B cell (primary cell): ENCODE results near the gene MRS2. TPM values are rescaled to one million over a fixed set of nuclear protein-coding genes. Genes with fewer than 3 reads are reported as not detected.

Experiments
- ATAC-seq: fragments of 200-7000 bp; cut with Tn5 transposase; one replicate; pipeline ENCODE4 v1.10.0; 2021; ENCODE audit warnings: low read depth, mild to moderate bottlenecking, moderate number of reproducible peaks, moderate library complexity
- CTCF ChIA-PET: fragments of 350-600 bp; sonication (Branson Sonifier 250); formaldehyde crosslinking; loops from one replicate; lab custom pipeline; 2021; ENCODE audit warnings: antibody characterized with exemption, inconsistent platforms; lab: Charles Lee
- POLR2A ChIA-PET: fragments of 350-600 bp; sonication (Branson Sonifier 250); formaldehyde crosslinking; loops from one replicate; lab custom pipeline; 2021; ENCODE audit warnings: antibody characterized with exemption; lab: Charles Lee
- DNase-seq: peaks from one replicate; pipeline ENCODE4 v3.0.0; 2013
- H2AFZ ChIP-seq: 2 replicates; pipeline ENCODE4 v1.6.1; 2012; ENCODE audit warnings: mild to moderate bottlenecking, low read depth, low read length; ENCODE audit not compliant: insufficient read depth, poor library complexity, severe bottlenecking
- H3K27ac ChIP-seq, 2 donors: 1 replicate in 1 of 2; 2 replicates in 1 of 2; pipeline ENCODE4 v1.5.1; 2012 to 2013; ENCODE audit warnings: low read length in 2 of 2, mild to moderate bottlenecking in 2 of 2, moderate library complexity in 1 of 2
- H3K27me3 ChIP-seq, 4 experiments: fragments of 200-600 bp in 1 of 4; sonication (generic) in 1 of 4; replicated peaks in 1 of 4; 1 replicate in 2 of 4; 2 replicates in 2 of 4; pipeline versions ENCODE4 v1.6.1 to v1.7.0; 2013 to 2016; ENCODE audit warnings: low read length in 3 of 4, mild to moderate bottlenecking in 2 of 4, mixed read lengths in 1 of 4, moderate library complexity in 1 of 4; ENCODE audit not compliant: insufficient read depth in 4 of 4, control insufficient read depth in 3 of 4; ENCODE audit errors: control extremely low read depth in 1 of 4
- H3K36me3 ChIP-seq, 2 experiments: replicated peaks in 1 of 2; 1 replicate in 1 of 2; 2 replicates in 1 of 2; pipeline versions ENCODE4 v1.6.1 to v1.7.1; 2013; ENCODE audit warnings: low read length in 1 of 2; ENCODE audit not compliant: insufficient read depth in 2 of 2, control insufficient read depth in 1 of 2; ENCODE audit errors: control extremely low read depth in 1 of 2, extremely low read depth in 1 of 2
- H3K4me1 ChIP-seq, 2 donors: fragments of 200-600 bp in 1 of 2; sonication (generic) in 1 of 2; 1 replicate in 1 of 2; 2 replicates in 1 of 2; pipeline versions ENCODE4 v1.5.1 to v1.6.1; 2013 to 2017; ENCODE audit warnings: low read length in 2 of 2; ENCODE audit not compliant: control insufficient read depth in 2 of 2, insufficient read depth in 2 of 2
- H3K4me2 ChIP-seq: replicated peaks from 2 replicates; pipeline ENCODE3; 2012; ENCODE audit warnings: mild to moderate bottlenecking, low read depth, low read length; ENCODE audit not compliant: poor library complexity, severe bottlenecking
- H3K4me3 ChIP-seq, 5 experiments: fragments of 200-600 bp in 1 of 5; sonication (generic) in 1 of 5; 1 replicate in 3 of 5; 2 replicates in 2 of 5; pipeline versions ENCODE4 v1.5.1 to v1.7.0; 2011 to 2016; ENCODE audit warnings: low read length in 4 of 5, mild to moderate bottlenecking in 4 of 5, low read depth in 2 of 5, control low read depth in 1 of 5, moderate library complexity in 1 of 5; ENCODE audit not compliant: insufficient read depth in 1 of 5; ENCODE audit errors: control extremely low read depth in 1 of 5, extremely low read depth in 1 of 5
- H3K79me2 ChIP-seq: fragments of 200-600 bp; sonication (generic); one replicate; pipeline ENCODE4 v1.6.0; 2016; ENCODE audit warnings: low read length; ENCODE audit not compliant: control insufficient read depth, insufficient read depth
- H3K9ac ChIP-seq: fragments of 200-600 bp; sonication (generic); 2 replicates; pipeline ENCODE4 v1.6.1; 2017; ENCODE audit warnings: mild to moderate bottlenecking, low read length, moderate library complexity
- H3K9me3 ChIP-seq, 3 donors: one replicate each; pipeline versions ENCODE4 v1.6.1 to v1.7.1; 2013; ENCODE audit warnings: low read length in 2 of 3; ENCODE audit not compliant: control insufficient read depth in 2 of 3, insufficient read depth in 1 of 3; ENCODE audit errors: control extremely low read depth in 1 of 3
- H4K20me1 ChIP-seq: 2 replicates; pipeline ENCODE4 v1.6.0; 2012; ENCODE audit warnings: mild to moderate bottlenecking, low read length; ENCODE audit not compliant: insufficient read depth, control insufficient read depth, poor library complexity, severe bottlenecking
- H3K27ac Mint-ChIP-seq: one replicate; pipeline ENCODE4 v1.8.0; 2021; ENCODE audit warnings: mixed read lengths
- H3K27me3 Mint-ChIP-seq: one replicate; pipeline ENCODE4 v1.8.0; 2021; ENCODE audit warnings: mixed read lengths
- H3K4me1 Mint-ChIP-seq: one replicate; pipeline ENCODE4 v1.8.0; 2021; ENCODE audit warnings: mixed read lengths
- H3K4me3 Mint-ChIP-seq: one replicate; pipeline ENCODE4 v1.8.0; 2021; ENCODE audit warnings: mixed read lengths
- H3K9me3 Mint-ChIP-seq: one replicate; pipeline ENCODE4 v1.8.0; 2022; ENCODE audit warnings: mixed read lengths; ENCODE audit not compliant: insufficient read depth
- CTCF ChIP-seq: fragments of 200-600 bp; IDR thresholded peaks from one replicate; pipeline ENCODE4 v1.8.0; 2022; ENCODE audit warnings: antibody characterized with exemption, mild to moderate bottlenecking
- EZH2 ChIP-seq: IDR thresholded peaks from 2 replicates; pipeline ENCODE4 v1.6.1; 2012; ENCODE audit warnings: borderline replicate concordance, low read depth, mild to moderate bottlenecking, moderate library complexity, low read length; ENCODE audit not compliant: insufficient read depth, poor library complexity, severe bottlenecking
- WGBS: methylation state at CpG from one replicate; pipeline ENCODE4 v1.1.5; 2013; ENCODE audit warnings: missing lambda C conversion rate; ENCODE audit not compliant: insufficient coverage; 5-methylcytosine and 5-hydroxymethylcytosine counted together
- intact Hi-C: fragments of 100-400 bp; cut with micrococcal nuclease; formaldehyde crosslinking; loops from one replicate; pipeline ENCODE4 v1.10.0; 2022
- polyA plus RNA-seq: library from polyadenylated mRNA; depleted of rRNA; stranded (reverse); fragments of >200 nt; gene quantifications from 2 replicates; pipeline ENCODE4 v1.2.3, GENCODE V29; 2012
- total RNA-seq, 2 donors: library from RNA; stranded (reverse); fragments of 120-200 nt in 1 of 2; gene quantifications; 1 replicate in 1 of 2; 2 replicates in 1 of 2; pipeline versions ENCODE4 v1.2.3 to v1.2.4, GENCODE V29; 2013 to 2022

Gene MRS2
- total and polyA plus RNA-seq, 2 donors (not counting 1 experiment from before 2014, with no cell fraction given) = 16.0 to 25.5 TPM

GRCh38 chr6:24445704-24446103 lies 43.0 kb downstream of the MRS2 start:
- Mint-ChIP-seq H3K9me3 (no peaks in the 10 kb centered on the region), H3K27me3 (no peaks in the 10 kb centered on the region), H3K4me1 (no peaks in the 10 kb centered on the region), H3K4me3 (no peak overlapping the region), H3K27ac (no peak overlapping the region)
- Histone ChIP-seq H4K20me1 (no peaks in the 10 kb centered on the region), H3K9ac (no peak overlapping the region), H2AFZ (no peak overlapping the region), H3K4me3 (no peak overlapping the region), H3K9me3 (no peaks in the 10 kb centered on the region), H3K4me2 (no peak overlapping the region), H3K79me2 (no peaks in the 10 kb centered on the region), H3K4me1 (no peaks in the 10 kb centered on the region), H3K36me3 (no peaks in the 10 kb centered on the region), H3K27ac (no peak overlapping the region), H3K27me3 (no peaks in the 10 kb centered on the region)
- intact Hi-C loops = no loop called here
- POLR2A ChIA-PET = no interaction called here
- ATAC-seq (no peak), DNase-seq (no peak)
- TF ChIP-seq EZH2 (no peak), CTCF (no peak)
- CTCF ChIA-PET = interaction anchor here (0.5 kb wide), 1 partner anchor 16 kb away, joined by 3 read pairs; no protein-coding TSS in a partner anchor
- 100% methylated on average over 2 of the region's 4 CpGs for WGBS

DNA sequence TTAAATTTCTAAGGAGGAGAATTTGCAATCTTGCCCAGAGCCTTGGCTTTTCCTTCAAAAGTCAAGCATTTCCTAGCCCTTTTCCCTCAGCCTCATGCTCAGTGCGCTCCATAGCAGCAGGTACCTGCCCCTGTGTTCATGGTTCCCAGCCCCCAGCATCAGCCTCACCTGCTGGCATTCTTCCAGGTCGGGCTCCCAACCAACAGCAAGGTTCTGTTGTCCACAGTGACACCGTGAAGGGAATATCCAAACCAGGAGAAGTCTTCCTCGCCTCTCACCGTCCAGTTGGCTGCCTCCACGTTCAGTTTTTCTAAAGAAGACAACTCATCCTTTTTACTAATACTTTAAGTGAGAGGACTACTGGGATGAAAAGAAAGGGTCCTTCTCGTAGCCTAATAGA lies 43.9 kb downstream of the MRS2 start:
- Histone ChIP-seq H3K79me2 (no peaks in the 10 kb centered on the region), H3K4me2 (no peak overlapping the region), H4K20me1 (no peaks in the 10 kb centered on the region), H3K4me3 (no peak overlapping the region), H3K9me3 (no peaks in the 10 kb centered on the region), H3K4me1 (no peaks in the 10 kb centered on the region), H3K9ac (no peak overlapping the region), H3K27ac (no peak overlapping the region), H2AFZ (no peak overlapping the region), H3K36me3 (no peaks in the 10 kb centered on the region), H3K27me3 (no peaks in the 10 kb centered on the region)
- intact Hi-C loops = no loop called here
- CTCF ChIA-PET = no interaction called here
- H3K4me1 Mint-ChIP-seq = no peaks in the 10 kb centered on the region
- WGBS = 89% methylated on average over 2 of the region's 7 CpGs
- ATAC-seq = no peak
- TF ChIP-seq EZH2 = no peak
- no peak for TF ChIP-seq CTCF
- H3K9me3 Mint-ChIP-seq = no peaks in the 10 kb centered on the region
- H3K4me3 Mint-ChIP-seq = no peak overlapping the region
- POLR2A ChIA-PET = no interaction called here
- no peaks in the 10 kb centered on the region for H3K27me3 Mint-ChIP-seq
- DNase-seq = no peak
- no peak overlapping the region for H3K27ac Mint-ChIP-seq
